ENCODE data around the gene PEX6.
"Not testable (repeated sequence)": the region's sequence is repeated elsewhere in the genome, so short reads cannot be mapped to it uniquely, and the experiment has no call there.

The PEX6 gene

DNA sequence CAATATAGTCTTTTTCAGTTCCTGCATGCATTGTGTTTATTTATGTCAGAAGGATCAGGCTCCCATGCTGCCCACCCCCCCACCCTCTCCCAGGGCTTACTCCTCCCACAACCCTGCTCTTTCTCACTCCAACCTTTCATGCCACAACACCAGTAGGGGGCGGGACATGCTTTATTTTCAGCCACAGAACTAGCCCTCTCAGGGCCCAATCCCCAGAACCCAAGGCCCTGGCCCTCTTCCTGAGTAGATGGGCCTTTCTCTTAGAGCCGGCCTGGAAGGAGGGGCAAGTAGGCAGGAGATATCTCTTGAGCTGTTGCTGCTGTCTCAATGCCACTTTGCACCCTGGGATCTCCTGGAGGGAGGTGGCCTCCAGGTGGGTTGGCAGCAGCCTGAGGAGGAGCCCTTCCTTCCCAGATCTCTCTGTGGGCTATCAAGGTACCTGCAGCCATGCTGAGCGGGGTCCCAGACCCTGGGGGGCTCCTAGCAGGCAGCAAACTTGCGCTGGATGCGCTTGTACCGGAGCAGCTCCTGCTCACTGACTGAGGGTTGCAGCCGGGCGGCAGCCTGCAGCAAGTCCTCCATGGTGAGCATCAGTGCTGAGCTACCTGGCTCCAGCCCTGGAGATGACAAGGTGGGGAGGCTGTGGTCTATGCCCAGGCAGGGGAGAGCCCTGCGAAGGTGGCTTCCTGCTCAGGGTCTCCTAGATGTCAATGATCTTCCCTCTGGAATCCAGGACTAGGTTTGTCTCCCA, 15.0 kb downstream of the PEX6 start:
- DNase-seq (ENCODE audit: low read depth in 2 of 2) = no peak

DNA sequence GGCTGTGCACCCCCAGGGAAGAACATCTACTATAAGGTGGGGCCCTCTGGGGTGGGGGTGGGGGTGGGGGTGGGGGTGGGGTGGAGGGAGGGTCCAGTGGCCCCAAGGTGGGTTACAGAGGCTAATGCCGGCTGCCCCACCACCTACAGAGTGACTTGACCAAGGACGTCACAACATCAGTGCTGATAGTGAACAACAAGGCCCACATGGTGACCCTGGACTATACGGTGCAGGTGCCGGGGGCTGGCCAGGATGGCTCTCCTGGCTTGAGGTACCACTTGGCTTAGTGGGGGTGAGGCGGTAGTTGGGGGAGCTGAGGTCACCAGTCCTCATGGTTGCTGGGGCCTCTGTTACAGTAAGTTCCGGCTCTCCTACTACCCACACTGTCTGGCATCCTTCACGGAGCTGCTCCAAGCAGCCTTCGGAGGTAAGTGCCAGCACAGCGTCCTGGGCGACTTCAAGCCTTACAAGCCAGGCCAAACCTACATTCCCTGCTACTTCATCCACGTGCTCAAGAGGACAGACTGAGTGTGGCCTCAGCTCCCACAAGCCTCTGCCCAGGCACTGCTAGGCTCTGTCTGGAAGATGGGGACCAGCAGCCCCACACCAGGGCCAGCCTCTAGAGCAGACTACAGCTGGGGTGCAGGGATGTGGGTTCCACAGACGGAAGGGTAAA, 15.7 kb downstream of the PEX6 start:
- no peak for DNase-seq (ENCODE audit: low read depth in 2 of 2)

DNA sequence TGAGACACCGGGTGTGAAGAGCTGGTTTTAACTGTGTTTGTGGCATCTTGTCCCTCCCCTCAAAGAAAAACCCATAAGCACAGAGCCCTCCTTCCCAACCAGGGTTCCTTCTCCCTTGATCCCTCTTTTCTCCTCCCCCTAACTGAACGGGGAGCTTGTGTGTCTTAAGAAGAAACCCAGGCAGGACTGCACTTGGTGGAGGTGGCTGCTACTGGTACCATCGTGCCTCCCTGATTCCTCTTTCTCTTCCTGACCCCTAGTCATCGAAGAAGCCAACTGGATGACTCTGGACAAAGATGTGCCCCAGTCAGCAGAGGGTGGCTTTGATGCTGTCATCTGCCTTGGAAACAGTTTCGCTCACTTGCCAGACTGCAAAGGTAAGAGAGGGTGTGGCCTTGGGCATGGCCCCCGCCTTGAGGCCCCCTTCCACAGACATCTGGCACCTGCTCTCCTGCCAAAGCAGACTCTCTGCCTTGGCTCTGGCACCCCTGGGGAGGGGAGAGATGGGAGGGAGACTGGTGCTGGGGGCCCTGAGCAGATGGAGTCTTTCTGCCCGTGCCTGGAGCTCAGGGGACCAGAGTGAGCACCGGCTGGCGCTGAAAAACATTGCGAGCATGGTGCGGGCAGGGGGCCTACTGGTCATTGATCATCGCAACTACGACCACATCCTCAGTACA, 16.3 kb downstream of the PEX6 start:
- DNase-seq (ENCODE audit: low read depth in 2 of 2) = no peak

DNA sequence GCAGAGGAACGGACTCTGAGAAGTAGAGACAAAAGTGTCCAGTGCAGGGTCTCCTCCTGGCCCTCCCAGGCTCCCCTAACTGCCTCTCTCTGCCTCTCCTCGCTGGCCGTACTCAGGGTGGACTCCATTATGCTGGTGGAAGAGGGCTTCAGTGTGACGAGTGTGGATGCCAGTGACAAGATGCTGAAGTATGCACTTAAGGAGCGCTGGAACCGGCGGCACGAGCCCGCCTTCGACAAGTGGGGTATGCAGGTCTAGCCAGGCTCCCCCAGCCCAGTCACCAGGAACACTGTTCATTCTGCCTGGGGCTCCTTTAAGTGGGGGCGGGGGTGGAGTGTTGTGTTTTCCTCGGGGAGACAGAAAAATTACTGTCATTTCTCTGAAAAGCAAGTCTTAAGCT, 16.9 kb downstream of the PEX6 start:
- no peak for DNase-seq (ENCODE audit: low read depth in 2 of 2)

DNA sequence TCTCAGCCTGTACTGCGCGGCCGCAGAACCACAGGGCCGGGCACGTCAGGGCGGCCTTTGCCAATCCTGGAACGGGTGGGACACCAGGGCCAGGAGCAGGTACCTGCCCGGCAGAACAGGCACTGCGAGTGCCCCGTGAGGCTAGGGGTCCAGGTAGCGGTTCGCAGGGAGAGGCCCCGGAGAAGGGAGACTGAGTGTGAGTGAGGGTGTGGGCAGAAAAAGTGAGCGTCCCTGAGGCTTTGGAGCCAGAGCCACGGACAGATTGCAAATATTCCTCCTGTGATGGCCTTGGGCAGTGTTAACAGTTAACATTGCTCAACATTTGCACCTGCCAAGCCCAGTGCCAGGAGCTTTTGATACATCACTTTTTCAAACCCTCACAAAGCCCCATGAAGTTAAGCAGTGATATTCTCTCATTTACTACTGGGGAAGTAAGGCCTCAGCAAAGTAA, 17.9 kb downstream of the PEX6 start:
- no peak for DNase-seq (ENCODE audit: low read depth in 2 of 2)

DNA sequence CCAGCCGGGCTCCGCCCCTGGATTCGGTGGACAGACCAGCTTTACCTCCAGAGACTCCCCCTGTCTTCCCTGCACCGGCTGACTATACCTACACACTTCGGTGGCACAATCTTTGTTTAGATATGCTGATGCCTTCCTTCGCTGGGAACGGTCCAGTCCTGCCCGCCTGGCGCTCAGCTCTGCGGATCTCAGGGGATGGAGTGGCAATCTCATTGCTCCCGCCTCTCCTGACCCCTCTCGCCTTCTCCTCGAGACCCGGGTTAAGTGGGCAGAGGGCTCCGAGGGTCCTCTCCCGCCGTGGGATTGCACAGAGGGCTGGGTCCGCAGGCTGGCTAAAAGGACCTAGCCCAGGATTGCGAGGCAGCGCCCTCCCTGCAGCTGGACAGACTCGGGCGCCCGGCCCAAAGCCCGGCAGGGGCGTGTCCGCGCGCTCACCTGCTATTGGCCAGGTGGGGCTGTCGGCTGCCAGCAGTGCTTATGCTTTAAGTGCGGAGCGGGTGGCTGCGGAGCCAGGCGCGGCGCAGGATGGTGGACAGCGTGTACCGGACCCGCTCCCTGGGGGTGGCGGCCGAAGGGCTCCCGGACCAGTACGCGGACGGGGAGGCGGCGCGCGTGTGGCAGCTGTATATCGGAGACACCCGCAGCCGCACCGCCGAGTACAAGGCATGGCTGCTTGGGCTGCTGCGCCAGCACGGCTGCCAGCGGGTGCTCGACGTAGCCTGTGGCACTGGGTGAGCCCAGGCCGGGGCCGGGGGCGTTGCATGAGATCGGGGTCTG, 18.6 kb downstream of the PEX6 start, which contains the start of gene GNMT:
GNMT (plus strand) TSS at position 512 of the 777 bp plus-strand sequence; CDS start at position 526, 14 bp downstream.
- DNase-seq (ENCODE audit: low read depth in 2 of 2) = no peak

DNA sequence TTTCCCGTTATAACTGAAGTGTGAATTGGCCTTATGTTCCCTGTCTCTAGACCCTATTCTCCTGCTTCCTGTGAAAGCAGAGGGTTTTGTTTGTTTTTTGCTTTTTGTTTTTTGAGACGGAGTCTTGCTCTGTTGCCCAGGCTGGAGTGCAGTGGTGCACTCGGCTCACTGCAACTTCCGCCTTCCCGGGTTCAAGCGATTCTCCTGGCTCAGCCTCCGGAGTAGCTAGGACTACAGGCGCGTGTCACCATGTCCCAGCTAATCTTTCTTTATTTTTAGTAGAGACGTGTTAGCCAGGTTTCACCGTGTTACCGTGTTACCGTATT, 19.1 kb downstream of the PEX6 start:
- no peak for DNase-seq (ENCODE audit: low read depth in 2 of 2)

DNA sequence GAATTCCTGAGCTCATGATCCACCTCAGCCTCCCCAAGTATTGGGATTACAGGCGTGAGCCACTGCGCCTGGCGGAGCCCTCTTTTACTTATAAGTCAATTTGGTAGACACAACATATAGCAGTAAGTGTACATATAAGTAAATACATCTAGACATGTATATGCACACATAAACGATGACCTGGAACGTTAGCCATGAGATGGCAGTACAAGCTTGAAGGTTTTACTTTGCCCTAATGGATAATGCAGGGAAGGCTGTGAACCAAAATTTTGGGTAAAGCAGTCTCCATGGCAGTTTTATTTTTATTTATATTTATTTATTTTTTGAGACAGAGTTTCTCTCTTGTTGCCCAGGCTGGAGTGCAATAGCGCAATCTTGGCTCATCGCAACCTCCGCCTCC, 20.9 kb downstream of the PEX6 start:
- DNase-seq (ENCODE audit: low read depth in 2 of 2) = no peak

DNA sequence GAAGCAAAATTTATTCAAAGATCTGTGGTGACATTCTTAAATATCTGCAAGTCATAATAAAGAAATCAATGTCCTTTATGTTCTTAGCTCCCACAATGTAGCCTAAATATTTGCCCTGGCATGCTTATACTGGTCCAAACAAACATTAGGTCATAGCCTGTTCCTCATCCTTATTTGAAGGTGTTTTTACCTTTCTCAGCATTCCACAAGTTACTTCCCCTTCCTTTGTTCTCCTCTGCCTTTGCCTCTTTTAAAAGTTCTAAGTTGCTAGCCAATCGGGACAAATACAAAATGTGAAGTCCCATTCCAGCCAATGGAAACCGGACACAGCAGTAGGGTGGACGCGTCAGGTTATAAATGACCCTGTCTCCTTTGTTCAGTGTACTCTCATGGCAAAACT, 24.6 kb downstream of the PEX6 start:
- not testable (repeated sequence) for DNase-seq (ENCODE audit: low read depth in 2 of 2)

DNA sequence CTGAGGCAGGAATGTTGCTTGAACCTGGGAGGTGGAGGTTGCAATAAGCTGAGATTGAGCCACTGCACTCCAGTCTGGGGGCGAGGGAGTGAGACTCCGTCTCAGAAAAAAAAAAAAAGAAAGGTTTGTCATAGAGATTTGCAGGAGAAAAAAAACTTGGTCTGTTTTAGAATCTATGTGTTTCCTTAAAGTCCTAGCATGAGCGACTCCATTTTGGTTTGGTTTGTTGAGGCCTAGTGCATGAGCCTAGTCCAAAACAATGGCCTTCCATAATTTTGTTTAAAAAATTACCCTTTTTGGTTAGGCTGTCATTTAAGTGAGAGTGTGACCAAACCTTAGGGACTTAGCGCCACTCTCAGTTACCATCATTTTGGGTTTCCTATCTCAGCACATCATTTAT, 26.6 kb downstream of the PEX6 start:
- DNase-seq (ENCODE audit: low read depth in 2 of 2) = no peak

DNA sequence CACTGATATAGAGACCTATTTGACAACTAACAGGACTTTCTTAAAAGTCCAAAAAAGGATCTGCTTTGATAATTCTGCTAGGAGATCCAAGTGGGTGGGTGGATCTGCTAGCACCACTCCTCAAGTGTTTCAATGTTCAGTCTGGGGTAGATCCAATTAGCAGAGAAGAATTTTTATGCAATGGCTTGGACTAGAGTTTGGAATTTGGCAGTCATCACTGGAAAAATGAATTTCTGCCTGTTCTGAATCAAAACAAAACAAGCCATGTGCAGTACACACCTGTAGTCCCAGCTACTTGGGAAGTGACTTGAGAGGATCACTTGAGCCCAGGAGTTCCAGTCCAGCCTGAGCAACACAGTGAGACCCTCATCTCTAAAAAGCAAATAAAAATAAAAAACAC, 31.0 kb downstream of the PEX6 start:
- no peak for DNase-seq (ENCODE audit: low read depth in 2 of 2)

DNA sequence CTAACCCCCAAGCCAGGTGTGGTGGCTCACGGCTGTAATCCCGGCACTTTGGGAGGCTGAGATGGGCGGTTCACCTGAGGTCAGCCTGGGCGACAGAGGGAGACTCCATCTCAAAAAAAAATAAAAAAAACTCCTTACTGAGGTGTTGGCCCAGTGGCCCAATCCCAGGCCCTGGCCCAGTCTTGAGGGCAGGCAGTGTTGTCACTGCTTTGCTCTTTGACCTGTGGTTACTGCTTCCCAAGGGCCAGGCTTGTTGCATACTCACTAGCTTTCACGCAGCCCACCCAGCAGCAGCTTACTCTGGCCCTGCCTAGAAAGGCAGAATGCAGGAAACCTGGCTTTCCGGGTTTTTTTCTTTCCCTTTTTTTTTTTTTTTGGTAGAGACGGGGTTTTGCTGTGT, 36.5 kb downstream of the PEX6 start:
- DNase-seq (ENCODE audit: low read depth in 2 of 2) = no peak

DNA sequence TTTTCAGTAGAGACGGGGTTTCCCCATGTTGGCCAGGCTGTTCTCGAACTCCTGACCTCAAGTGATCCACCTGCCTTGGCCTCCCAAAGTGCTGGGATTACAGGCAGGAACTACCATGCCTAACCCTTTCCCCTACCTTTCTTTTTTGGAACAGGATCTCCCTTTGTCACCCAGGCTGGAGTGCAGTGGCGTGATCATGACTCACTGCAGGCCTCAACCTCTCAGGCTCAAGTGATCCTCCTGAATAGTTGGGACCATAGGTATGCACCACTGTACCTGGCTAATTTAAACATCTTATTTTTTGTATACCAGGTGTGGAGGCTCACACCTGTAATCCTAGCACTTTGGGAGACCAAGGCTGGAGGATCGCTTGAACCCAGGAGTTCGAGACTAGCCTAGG, 37.6 kb downstream of the PEX6 start:
- DNase-seq (ENCODE audit: low read depth in 2 of 2) = not testable (repeated sequence)

DNA sequence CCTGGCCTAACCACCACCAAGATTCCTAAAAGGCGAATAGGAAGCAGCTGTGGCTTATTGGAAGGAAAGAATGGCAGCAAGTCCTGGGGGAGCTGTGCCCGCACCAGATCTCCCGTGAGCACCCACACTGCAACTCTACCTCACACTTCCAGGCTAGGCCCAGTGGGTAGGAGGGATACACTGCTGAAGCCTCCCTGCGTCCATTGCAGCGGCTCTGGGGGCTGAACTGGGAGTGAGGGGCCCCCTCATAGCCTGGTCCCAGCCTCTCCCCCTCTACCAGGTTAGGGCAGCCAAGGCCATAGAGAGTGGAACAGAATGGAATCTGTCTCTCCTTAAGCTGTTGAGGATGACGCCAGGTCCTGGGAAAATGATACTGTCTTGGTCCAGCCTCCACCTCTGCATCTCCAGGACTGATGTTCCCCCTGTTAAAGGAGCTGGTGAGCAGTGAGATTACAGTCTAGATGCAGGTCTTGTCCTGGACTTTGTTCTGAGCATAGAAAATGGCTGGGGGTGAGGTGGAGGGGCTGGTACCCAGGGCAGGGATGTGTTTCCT, 38.4 kb downstream of the PEX6 start:
- DNase-seq (ENCODE audit: low read depth in 2 of 2) = no peak

DNA sequence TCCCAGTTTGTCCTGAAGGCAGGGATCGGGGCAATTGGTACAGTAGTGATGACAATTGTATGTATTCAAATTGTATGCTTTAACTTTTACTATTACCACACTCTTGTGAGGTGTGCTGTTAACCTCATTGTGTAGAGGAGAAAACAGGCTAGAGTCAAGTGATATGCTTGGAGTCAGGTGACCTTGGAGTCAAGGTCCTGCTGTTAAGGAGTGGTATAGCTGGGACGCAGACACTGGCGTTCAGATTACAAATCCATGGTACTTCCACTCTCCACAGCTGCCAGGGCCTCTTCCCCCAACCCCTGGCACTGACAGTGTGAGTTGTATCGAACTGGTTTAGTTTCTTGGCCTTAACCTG, 39.2 kb downstream of the PEX6 start:
- no peak for DNase-seq (ENCODE audit: low read depth in 2 of 2)

DNA sequence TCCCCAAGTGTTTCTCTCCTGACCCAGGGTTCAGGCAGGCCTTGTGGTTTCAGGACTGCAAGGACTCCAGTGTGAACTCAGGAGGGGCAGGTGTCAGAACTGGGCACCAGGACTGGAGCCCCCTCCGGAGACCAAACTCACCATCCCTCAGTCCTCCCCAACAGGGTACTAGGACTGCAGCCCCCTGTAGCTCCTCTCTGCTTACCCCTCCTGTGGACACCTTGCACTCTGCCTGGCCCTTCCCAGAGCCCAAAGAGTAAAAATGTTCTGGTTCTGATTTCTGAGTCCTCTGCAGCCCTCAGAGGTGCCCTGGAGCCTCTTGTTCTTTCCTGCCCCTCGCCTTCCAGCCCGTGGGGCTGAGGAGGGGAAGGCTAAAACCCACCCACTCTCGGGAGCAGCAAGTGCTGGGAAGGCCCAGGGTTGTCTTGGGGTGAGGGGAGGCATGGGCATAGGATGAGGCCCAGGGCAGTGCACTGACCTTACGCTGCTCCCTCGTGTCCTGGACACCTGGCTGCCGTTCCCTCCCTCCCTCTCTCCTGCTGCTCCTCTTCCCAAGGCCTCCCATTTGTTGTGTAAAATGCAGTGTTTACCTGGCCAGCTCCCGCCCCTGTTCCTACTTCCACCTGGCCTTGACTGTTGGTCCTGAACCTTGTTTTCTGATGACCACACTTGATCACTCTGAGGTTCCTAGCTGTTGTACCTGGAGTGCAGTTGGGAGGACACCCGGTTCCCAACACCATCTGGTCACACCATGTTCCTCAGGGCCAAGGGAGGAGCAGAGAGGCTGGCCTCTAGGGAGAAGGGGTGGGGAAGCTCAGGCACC, 39.8 kb downstream of the PEX6 start:
- no peak for DNase-seq (ENCODE audit: low read depth in 2 of 2)

DNA sequence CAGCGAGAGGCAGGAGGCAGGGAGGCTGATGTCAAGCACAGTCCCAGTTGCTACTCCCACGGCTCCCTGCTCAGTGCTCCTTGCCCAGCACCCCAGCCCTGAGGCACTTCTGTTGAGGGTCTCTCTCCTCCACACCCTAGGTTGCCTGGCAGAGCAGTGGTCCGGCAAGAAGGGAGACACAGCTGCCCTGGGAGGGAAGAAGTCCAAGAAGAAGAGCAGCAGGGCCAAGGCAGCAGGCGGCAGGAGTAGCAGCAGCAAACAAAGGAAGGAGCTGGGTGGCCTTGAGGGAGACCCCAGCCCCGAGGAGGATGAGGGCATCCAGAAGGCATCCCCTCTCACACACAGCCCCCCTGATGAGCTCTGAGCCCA, 40.6 kb downstream of the PEX6 start:
- DNase-seq (ENCODE audit: low read depth in 2 of 2) = no peak

DNA sequence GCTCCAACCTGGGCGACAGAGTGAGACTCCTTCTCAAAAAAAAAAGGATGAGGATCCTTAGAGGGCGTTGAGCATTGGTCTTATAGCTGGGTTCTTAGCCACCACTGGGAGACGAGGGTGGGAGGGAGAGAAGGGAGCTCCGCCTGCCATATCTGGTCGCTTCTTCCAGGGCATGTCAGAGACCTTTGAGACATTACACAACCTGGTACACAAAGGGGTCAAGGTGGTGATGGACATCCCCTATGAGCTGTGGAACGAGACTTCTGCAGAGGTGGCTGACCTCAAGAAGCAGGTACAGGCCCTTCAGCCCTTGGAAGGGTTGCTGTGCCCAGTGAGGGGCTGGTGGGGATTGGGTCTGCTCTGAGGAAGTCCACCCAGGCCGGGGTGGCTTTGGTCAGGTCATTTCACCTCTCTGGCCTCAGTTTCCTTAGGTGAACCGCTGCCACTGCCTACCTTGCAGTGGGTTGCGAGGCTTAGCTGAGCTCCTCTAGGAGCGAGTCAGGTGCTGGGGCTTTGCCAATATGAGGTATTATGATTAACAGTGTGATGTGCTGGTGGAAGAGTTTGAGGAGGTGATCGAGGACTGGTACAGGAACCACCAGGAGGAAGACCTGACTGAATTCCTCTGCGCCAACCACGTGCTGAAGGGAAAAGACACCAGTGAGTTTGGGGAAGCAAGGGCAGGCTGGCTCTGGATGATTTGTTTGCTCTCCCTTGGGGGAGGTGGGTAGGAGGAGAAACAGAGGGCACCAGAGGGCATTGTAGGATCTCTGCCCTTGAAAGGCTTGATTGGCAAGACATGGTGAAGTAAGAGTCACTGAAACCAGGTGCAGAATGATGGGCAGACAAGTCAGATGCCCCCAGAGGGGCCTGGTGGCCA, 41.2 kb downstream of the PEX6 start:
- DNase-seq (ENCODE audit: low read depth in 2 of 2) = no peak

DNA sequence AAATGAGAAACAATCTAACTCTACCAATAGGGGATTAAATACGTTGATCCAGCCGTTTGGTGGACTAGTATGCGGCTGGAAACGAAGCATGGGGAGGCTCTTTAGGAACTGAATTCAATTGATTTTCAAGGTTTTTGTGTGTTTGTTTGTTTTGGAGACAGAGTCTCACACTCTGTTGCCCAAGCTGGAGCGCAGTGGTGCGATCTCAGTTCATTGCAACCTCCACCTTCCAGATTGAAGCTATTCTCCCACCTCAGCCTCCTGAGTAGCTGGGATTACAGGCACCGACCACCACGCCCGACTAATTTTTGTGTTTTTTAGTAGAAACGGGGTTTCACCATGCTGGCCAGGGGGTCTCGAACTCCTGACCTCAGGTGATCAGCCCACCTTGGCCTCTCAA, 42.6 kb downstream of the PEX6 start:
- DNase-seq (ENCODE audit: low read depth in 2 of 2) = no peak

DNA sequence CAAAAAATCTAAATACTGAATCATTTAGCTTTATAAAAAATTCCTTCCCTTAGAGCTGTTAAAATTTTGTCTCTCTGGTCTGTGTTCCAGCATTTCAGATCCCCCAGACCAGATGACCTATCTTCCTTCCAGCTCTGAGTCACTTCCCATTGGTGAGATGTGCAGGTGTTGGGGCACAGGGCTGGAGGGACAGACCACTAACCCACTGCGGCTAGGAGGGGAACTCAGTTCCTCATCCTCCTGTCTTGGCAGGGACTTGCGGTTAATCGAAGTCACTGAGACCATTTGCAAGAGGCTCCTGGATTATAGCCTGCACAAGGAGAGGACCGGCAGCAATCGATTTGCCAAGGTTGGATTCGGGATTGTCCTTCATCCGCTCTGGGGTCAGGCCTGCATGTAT, 43.7 kb downstream of the PEX6 start:
- no peak for DNase-seq (ENCODE audit: low read depth in 2 of 2)

All from stimulated activated CD8-positive, alpha-beta memory T cell treated with anti-CD3 and anti-CD28 coated beads, Interleukin-7, amount 100 ng/mL, for 1 hour (primary cell).